Measurements from ENCODE around the gene SLC6A19.

SLC6A19 gene

GRCh38 chr5:1251678-1252580 lies 50.5 kb downstream of the SLC6A19 start:
- no peak for TF ChIP-seq CTCF (IDR thresholded peaks at IDR 0.05; ENCODE audit: extremely low read depth, insufficient read depth, missing control alignments)
- no peak for DNase-seq (ENCODE audit: low spot score)
- in situ Hi-C loops (cut with MboI; ENCODE audit: low pct_unique_long_range_greater_than_20kb, low sequenced_read_pairs, unreplicated experiment): no loop called here

GRCh38 chr5:1252681-1253080 lies 51.3 kb downstream of the SLC6A19 start:
- no peak for TF ChIP-seq CTCF (IDR thresholded peaks at IDR 0.05; ENCODE audit: extremely low read depth, insufficient read depth, missing control alignments)
- no peak for DNase-seq (ENCODE audit: low spot score)
- in situ Hi-C loops (cut with MboI; ENCODE audit: low pct_unique_long_range_greater_than_20kb, low sequenced_read_pairs, unreplicated experiment): no loop called here

GRCh38 chr5:1253456-1254105 lies 52.2 kb downstream of the SLC6A19 start:
- in situ Hi-C loops (cut with MboI; ENCODE audit: low pct_unique_long_range_greater_than_20kb, low sequenced_read_pairs, unreplicated experiment): no loop called here
- DNase-seq (ENCODE audit: low spot score): no peak
- no peak for TF ChIP-seq CTCF (IDR thresholded peaks at IDR 0.05; ENCODE audit: extremely low read depth, insufficient read depth, missing control alignments)

DNA sequence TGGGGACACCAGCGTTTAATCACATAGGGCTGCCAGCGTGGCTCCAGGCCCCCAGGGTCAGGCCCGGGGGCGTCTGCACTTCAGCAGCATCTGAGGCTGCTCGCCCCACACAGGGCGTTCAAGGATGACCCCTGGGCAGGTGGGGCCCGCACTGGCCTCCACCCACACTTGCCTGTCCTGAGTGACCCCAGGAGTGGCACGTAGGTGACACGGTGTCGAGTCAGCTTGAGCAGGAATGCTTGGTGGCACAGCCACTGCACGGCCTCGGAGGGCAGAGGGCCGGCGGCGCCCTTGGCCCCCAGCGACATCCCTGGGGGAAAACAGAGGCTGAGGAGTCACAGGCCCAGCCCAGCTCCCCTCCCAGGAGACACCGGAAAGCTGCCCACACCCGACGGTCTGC lies 52.8 kb downstream of the SLC6A19 start:
- in situ Hi-C loops (cut with MboI; ENCODE audit: low pct_unique_long_range_greater_than_20kb, low sequenced_read_pairs, unreplicated experiment): no loop called here
- no peak for DNase-seq (ENCODE audit: low spot score)
- TF ChIP-seq CTCF (IDR thresholded peaks at IDR 0.05; ENCODE audit: extremely low read depth, insufficient read depth, missing control alignments): no peak

DNA sequence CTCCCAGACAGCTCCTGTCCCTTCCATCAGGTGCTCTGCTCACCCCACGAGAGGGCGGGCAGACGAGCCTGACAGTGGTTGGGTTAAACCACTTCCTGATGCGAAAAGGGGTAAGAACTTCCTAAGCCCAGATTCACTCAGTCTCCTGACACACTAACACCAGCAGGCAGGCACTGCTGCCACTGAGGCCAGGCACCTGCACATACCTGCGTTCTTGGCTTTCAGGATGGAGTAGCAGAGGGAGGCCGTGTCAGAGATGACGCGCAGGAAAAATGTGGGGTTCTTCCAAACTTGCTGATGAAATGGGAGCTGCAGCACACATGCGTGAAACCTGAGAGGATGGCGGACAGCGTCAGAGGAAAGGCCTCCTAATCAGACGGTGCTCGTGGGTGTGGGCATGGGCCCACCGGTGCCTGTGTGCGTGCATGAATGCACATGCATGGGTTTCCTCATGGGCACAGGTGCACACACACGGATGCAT lies 53.7 kb downstream of the SLC6A19 start:
- no peak for DNase-seq (ENCODE audit: low spot score)
- in situ Hi-C loops (cut with MboI; ENCODE audit: low pct_unique_long_range_greater_than_20kb, low sequenced_read_pairs, unreplicated experiment): no loop called here
- peak; percentile 4 for TF ChIP-seq CTCF (IDR thresholded peaks at IDR 0.05; ENCODE audit: extremely low read depth, insufficient read depth, missing control alignments)

DNA sequence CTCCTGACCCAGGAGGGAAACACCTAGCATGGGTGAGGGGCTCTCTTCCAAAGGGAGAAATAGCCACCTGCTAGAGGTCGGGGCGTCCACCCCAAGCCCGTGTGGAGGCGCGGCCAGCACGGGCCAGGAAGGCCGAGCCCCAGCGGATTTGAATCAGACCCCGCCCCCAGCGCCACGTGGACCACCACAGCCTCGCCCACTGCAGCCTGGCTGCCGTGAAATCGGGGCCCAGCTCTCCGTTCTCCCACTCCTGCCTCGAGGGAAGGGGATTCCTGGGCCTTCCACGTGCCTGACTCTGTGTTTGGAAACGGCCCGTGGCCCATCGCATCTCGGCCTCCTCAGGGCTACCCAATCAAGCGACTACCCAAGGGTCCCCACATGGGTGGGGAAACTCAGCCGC lies 55.4 kb downstream of the SLC6A19 start:
- DNase-seq (ENCODE audit: low spot score): no peak
- no peak for TF ChIP-seq CTCF (IDR thresholded peaks at IDR 0.05; ENCODE audit: extremely low read depth, insufficient read depth, missing control alignments)
- in situ Hi-C loops (cut with MboI; ENCODE audit: low pct_unique_long_range_greater_than_20kb, low sequenced_read_pairs, unreplicated experiment): no loop called here

Measured in GM13977 (cell line).